HepG2 (cell line): ENCODE results near the gene ARCN1. TPM values are rescaled to one million over a fixed set of nuclear protein-coding genes. Genes with fewer than 3 reads are reported as not detected.

Experiments used
- ETS1 ChIP-seq: sonication (generic); formaldehyde crosslinking; IDR thresholded peaks from 2 replicates; pipeline ENCODE4 v1.4.0; 2020; ENCODE audit warnings: missing genetic modification reagents
- NCOA2 ChIP-seq: sonication (generic); formaldehyde crosslinking; IDR thresholded peaks from 2 replicates; pipeline ENCODE4 v1.8.0; 2022; ENCODE audit warnings: inconsistent platforms
- NFYC ChIP-seq: IDR thresholded peaks from 2 replicates; pipeline ENCODE4 v1.6.1; 2016; ENCODE audit warnings: missing genetic modification reagents, missing compliant biosample characterization
- NR2F1 ChIP-seq, 2 experiments: fragments of 450-650 bp in 1 of 2; formaldehyde crosslinking in 1 of 2; IDR thresholded peaks; 2 replicates each; pipeline versions ENCODE4 v1.5.0 to v1.6.1; 2016 to 2020; ENCODE audit warnings: mild to moderate bottlenecking in 1 of 2, missing compliant biosample characterization in 1 of 2, missing genetic modification reagents in 1 of 2, moderate library complexity in 1 of 2
- PCBP1 ChIP-seq: fragments of 200-400 bp; formaldehyde crosslinking; IDR thresholded peaks from 2 replicates; pipeline ENCODE4 v1.6.1; 2017; ENCODE audit warnings: mild to moderate bottlenecking, low read depth, low read length, borderline replicate concordance
- POLR2A ChIP-seq, 2 experiments: IDR thresholded peaks; 2 replicates each; pipeline ENCODE4 v1.6.1; 2011; ENCODE audit warnings: low read depth in 2 of 2, low read length in 2 of 2, mild to moderate bottlenecking in 1 of 2, moderate library complexity in 1 of 2; ENCODE audit not compliant: insufficient read depth in 1 of 2
- RELA ChIP-seq: sonication (generic); formaldehyde crosslinking; IDR thresholded peaks from 2 replicates; pipeline ENCODE4 v1.4.0; 2020; ENCODE audit warnings: missing genetic modification reagents
- ZBTB21 ChIP-seq: sonication (generic); formaldehyde crosslinking; IDR thresholded peaks from 2 replicates; pipeline ENCODE4 v1.4.0; 2020; ENCODE audit warnings: missing genetic modification reagents
- ZC3H4 ChIP-seq: sonication (generic); formaldehyde crosslinking; IDR thresholded peaks from 2 replicates; pipeline ENCODE4 v1.4.0; 2020; ENCODE audit warnings: missing genetic modification reagents, borderline replicate concordance
- ZFP36 ChIP-seq: fragments of 150-350 bp; IDR thresholded peaks from 2 replicates; pipeline ENCODE4 v1.6.1; 2018; ENCODE audit warnings: borderline replicate concordance, low read length, low read depth; ENCODE audit not compliant: partially characterized antibody
- ZFP91 ChIP-seq: sonication (generic); formaldehyde crosslinking; IDR thresholded peaks from 2 replicates; pipeline ENCODE4 v1.9.0; 2022; ENCODE audit warnings: missing genetic modification reagents, mild to moderate bottlenecking, borderline replicate concordance
- ZNF678 ChIP-seq: sonication (generic); formaldehyde crosslinking; IDR thresholded peaks from 2 replicates; pipeline ENCODE4 v1.4.0; 2020; ENCODE audit warnings: mild to moderate bottlenecking, missing genetic modification reagents
- ZNF777 ChIP-seq: sonication (generic); formaldehyde crosslinking; IDR thresholded peaks from 2 replicates; pipeline ENCODE4 v1.4.0; 2020; ENCODE audit warnings: missing genetic modification reagents
- ZNF83 ChIP-seq: sonication (generic); formaldehyde crosslinking; IDR thresholded peaks from 2 replicates; pipeline ENCODE4 v1.4.0; 2020; ENCODE audit warnings: missing genetic modification reagents, mild to moderate bottlenecking, borderline replicate concordance
- polyA plus RNA-seq, 8 experiments: library from polyadenylated mRNA; depleted of rRNA in 3 of 8; stranded (reverse) in 7 of 8; unstranded in 1 of 8; fragments of >200 nt; fragmentation: Illumina TruSeq in 4 of 8; extraction: Trizol in 4 of 8; gene quantifications; 2 replicates each; pipeline versions ENCODE4 v1.2.1 to v1.2.3, GENCODE V29; 2011 to 2016; ENCODE audit warnings: low read depth in 4 of 8, missing spikeins in 1 of 8, mixed read lengths in 1 of 8; ENCODE audit not compliant: insufficient read depth in 1 of 8
- total RNA-seq, 5 experiments: library from RNA; depleted of rRNA; stranded (reverse); fragments of >200 nt; fragmentation: Illumina TruSeq; extraction: Trizol; gene quantifications; 2 replicates each; pipeline ENCODE4 v1.2.3, GENCODE V29; 2016; ENCODE audit warnings: low read depth in 1 of 5
- TF ChIP-seq, protein P1 (sequence below): sonication (generic); formaldehyde crosslinking; IDR thresholded peaks from 2 replicates; pipeline ENCODE4 v1.5.0; 2020; ENCODE audit warnings: mild to moderate bottlenecking, missing genetic modification reagents, borderline replicate concordance
- TF ChIP-seq, protein P2 (sequence below): sonication (generic); formaldehyde crosslinking; IDR thresholded peaks from 2 replicates; pipeline ENCODE4 v1.4.0; 2020; ENCODE audit warnings: missing genetic modification reagents
- TF ChIP-seq, protein P3 (sequence below): IDR thresholded peaks from 2 replicates; pipeline ENCODE4 v1.6.1; 2016; ENCODE audit warnings: control low read depth

The ARCN1 gene
- total and polyA plus RNA-seq, 2 of the 13 experiments (the other 11 are each of a cell fraction or from before 2014, with no cell fraction given), result 148 to 200 TPM

DNA sequence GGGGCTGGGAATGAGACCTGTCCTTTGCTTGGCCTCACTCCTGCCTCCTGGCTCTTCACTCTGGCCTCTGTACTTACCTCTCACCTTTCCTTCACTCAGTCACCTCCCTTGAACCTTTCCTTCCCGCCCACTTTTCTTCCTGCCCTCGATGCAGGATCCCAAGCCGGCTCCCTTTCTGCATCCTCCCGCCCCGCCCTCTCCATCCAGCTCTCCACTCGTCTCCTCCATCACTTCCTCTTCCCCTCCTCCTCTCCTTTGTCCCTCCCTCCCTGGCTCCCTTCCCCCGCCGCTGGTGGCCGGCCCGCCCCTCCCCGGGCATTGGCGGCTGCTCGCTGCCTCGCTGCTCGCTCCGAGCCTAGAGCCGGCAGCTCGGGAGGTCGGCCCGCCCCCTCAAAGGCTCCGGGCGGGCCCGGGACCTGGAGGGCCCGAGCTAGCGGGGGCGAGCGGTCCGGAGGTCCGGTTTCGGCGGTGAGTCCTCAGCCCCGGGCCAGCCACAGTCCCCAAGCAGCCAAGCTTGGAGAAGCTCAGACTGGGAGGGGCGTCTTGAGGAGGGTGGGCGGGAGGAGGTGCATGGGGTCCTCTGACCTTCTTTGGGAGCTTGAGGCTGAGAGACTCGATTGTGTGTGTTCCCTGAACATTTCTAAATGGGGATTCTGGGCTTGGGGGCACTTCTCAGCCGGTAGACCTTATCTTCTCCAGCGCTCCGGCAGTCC is 49.0 kb downstream of the ARCN1 start (continued):
- TF ChIP-seq ZFP91 (CRISPR knock-in tag) (no peak; the same call in 1 of the 2 replicates), NFYC (CRISPR knock-in tag) (no peak), ETS1 (CRISPR knock-in tag) (peak; percentile 90; the same call in 1 of the 2 replicates), ZC3H4 (no peak), ZNF678 (CRISPR knock-in tag) (0 out of 2 replicates have a peak, but pooled peaks have one; percentile 2), ZNF777 (CRISPR knock-in tag) (no peak), ZBTB21 (CRISPR knock-in tag) (no peak), POLR2A (IDR thresholded peaks at IDR 0.05; ENCODE audit: insufficient read depth in 1 of 2, low read depth in 2 of 2, low read length in 2 of 2) (peak in 1 of 2 experiments; percentile 23; a peak in 2 of 4 replicates), RELA (no peak), NR2F1 (CRISPR knock-in tag; IDR thresholded peaks at IDR 0.05) (0 out of 4 replicates have a peak, but pooled peaks of 1 of the 2 experiments have one; percentile 7), PCBP1 (no peak), NCOA2 (no peak), ZNF83 (no peak), ZFP36 (no peak)
- TF ChIP-seq, protein P1, sequence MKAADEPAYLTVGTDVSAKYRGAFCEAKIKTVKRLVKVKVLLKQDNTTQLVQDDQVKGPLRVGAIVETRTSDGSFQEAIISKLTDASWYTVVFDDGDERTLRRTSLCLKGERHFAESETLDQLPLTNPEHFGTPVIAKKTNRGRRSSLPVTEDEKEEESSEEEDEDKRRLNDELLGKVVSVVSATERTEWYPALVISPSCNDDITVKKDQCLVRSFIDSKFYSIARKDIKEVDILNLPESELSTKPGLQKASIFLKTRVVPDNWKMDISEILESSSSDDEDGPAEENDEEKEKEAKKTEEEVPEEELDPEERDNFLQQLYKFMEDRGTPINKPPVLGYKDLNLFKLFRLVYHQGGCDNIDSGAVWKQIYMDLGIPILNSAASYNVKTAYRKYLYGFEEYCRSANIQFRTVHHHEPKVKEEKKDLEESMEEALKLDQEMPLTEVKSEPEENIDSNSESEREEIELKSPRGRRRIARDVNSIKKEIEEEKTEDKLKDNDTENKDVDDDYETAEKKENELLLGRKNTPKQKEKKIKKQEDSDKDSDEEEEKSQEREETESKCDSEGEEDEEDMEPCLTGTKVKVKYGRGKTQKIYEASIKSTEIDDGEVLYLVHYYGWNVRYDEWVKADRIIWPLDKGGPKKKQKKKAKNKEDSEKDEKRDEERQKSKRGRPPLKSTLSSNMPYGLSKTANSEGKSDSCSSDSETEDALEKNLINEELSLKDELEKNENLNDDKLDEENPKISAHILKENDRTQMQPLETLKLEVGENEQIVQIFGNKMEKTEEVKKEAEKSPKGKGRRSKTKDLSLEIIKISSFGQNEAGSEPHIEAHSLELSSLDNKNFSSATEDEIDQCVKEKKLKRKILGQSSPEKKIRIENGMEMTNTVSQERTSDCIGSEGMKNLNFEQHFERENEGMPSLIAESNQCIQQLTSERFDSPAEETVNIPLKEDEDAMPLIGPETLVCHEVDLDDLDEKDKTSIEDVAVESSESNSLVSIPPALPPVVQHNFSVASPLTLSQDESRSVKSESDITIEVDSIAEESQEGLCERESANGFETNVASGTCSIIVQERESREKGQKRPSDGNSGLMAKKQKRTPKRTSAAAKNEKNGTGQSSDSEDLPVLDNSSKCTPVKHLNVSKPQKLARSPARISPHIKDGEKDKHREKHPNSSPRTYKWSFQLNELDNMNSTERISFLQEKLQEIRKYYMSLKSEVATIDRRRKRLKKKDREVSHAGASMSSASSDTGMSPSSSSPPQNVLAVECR, result peak; percentile 27
- TF ChIP-seq, protein P2, sequence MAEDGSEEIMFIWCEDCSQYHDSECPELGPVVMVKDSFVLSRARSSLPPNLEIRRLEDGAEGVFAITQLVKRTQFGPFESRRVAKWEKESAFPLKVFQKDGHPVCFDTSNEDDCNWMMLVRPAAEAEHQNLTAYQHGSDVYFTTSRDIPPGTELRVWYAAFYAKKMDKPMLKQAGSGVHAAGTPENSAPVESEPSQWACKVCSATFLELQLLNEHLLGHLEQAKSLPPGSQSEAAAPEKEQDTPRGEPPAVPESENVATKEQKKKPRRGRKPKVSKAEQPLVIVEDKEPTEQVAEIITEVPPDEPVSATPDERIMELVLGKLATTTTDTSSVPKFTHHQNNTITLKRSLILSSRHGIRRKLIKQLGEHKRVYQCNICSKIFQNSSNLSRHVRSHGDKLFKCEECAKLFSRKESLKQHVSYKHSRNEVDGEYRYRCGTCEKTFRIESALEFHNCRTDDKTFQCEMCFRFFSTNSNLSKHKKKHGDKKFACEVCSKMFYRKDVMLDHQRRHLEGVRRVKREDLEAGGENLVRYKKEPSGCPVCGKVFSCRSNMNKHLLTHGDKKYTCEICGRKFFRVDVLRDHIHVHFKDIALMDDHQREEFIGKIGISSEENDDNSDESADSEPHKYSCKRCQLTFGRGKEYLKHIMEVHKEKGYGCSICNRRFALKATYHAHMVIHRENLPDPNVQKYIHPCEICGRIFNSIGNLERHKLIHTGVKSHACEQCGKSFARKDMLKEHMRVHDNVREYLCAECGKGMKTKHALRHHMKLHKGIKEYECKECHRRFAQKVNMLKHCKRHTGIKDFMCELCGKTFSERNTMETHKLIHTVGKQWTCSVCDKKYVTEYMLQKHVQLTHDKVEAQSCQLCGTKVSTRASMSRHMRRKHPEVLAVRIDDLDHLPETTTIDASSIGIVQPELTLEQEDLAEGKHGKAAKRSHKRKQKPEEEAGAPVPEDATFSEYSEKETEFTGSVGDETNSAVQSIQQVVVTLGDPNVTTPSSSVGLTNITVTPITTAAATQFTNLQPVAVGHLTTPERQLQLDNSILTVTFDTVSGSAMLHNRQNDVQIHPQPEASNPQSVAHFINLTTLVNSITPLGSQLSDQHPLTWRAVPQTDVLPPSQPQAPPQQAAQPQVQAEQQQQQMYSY (CRISPR knock-in tag), result no peak
- TF ChIP-seq, protein P3, sequence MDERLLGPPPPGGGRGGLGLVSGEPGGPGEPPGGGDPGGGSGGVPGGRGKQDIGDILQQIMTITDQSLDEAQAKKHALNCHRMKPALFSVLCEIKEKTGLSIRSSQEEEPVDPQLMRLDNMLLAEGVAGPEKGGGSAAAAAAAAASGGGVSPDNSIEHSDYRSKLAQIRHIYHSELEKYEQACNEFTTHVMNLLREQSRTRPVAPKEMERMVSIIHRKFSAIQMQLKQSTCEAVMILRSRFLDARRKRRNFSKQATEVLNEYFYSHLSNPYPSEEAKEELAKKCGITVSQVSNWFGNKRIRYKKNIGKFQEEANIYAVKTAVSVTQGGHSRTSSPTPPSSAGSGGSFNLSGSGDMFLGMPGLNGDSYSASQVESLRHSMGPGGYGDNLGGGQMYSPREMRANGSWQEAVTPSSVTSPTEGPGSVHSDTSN (CRISPR knock-in tag), result no peak
